ENCODE data around the gene BNIP2. TPM values are rescaled to one million over a fixed set of nuclear protein-coding genes. Genes with fewer than 3 reads are reported as not detected.
A peak's percentile ranks its signal among the peaks of the same experiment; 100 is the strongest.
"Not testable (repeated sequence)": the region's sequence is repeated elsewhere in the genome, so short reads cannot be mapped to it uniquely, and the experiment has no call there.

BNIP2 gene
- total RNA-seq, 4 donors from 2014 or later = 84.9 to 161 (median 129) TPM

GRCh38 chr15:59649603-59650002, 39.5 kb downstream of the BNIP2 start:
- Histone ChIP-seq H3K27me3 (no peaks in the 10 kb centered on the region), H3K9me3 (no peaks in the 10 kb centered on the region), H3K36me3 (peaks cover 14 to 22% of the 10 kb centered on the region in 2 donors), H3K27ac (no peak overlapping the region), H3K4me1 (no peaks in the 10 kb centered on the region), H3K4me3 (replicated peaks in 1 of 3) (no peak overlapping the region)
- no peak for DNase-seq
- TF ChIP-seq POLR2A (IDR thresholded peaks at IDR 0.05) (no peak), CTCF (IDR thresholded peaks at IDR 0.05) (no peak)
- intact Hi-C loops (cut with DNase I) = no loop called here

GRCh38 chr15:59647085-59647484, 42.0 kb downstream of the BNIP2 start:
- Histone ChIP-seq H3K4me1 (no peaks in the 10 kb centered on the region), H3K9me3 (no peaks in the 10 kb centered on the region), H3K27ac (no peak overlapping the region), H3K36me3 (peaks cover 10 to 22% of the 10 kb centered on the region in 2 donors), H3K4me3 (replicated peaks in 1 of 3) (no peak overlapping the region), H3K27me3 (no peaks in the 10 kb centered on the region)
- WGBS, 2 donors = 92 to 100% methylated on average over 1 of the region's 1 CpG
- intact Hi-C loops (cut with DNase I) = no loop called here
- TF ChIP-seq POLR2A (IDR thresholded peaks at IDR 0.05) = no peak
- no peak for TF ChIP-seq CTCF (IDR thresholded peaks at IDR 0.05)
- DNase-seq = no peak

DNA sequence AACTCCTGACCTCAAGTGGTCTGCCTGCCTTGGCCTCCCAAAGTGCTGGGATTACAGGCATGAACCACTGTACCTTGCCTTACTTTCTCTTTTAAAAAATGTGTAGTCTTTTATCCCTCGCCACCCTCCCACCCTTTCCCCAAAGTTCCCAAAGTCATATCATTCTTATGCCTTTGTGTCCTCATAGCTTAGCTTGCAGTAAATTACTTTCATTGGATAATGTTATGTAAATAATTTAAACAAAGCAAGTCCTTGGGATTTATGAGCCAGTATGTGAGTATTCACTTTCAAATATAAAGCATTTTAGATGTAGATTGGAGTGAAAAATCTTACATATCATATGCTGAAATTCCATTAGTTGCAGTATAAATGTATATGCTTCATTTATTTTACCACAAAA, 42.8 kb downstream of the BNIP2 start:
- Histone ChIP-seq H3K4me3 (replicated peaks in 1 of 3) (no peak overlapping the region), H3K27ac (no peak overlapping the region), H3K27me3 (no peaks in the 10 kb centered on the region), H3K4me1 (no peaks in the 10 kb centered on the region), H3K9me3 (no peaks in the 10 kb centered on the region), H3K36me3 (peaks cover 1 to 17% of the 10 kb centered on the region in 2 donors)
- TF ChIP-seq CTCF (IDR thresholded peaks at IDR 0.05) (no peak), POLR2A (IDR thresholded peaks at IDR 0.05) (no peak)
- intact Hi-C loops (cut with DNase I) = no loop called here
- no peak for DNase-seq
- WGBS, 2 donors = 96 to 97% methylated on average over 1 of the region's 1 CpG

DNA sequence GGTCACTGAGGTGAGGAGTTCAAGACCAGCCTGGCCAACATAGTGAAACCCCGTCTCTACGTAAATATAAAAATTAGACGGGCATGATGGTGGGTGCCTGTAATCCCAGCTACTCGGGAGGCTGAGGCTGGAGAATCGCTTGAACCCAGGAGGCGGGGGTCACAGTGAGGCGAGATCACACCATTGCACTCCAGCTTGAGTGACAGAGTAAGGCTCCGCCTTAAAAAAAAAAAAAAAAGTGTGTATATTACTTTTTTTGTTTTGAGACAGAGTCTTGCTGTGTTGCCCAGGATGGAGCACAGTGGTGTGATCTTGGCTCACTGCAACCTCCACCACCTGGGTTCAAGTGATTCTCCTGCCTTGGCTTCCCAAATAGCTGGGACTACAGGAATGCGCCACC, 43.3 kb downstream of the BNIP2 start:
- H3K4me3 ChIP-seq (replicated peaks in 1 of 3); H3K27ac ChIP-seq; H3K9me3 ChIP-seq; H3K27me3 ChIP-seq; intact Hi-C loops (cut with DNase I); DNase-seq; H3K4me1 ChIP-seq: not testable (repeated sequence)
- peaks cover 0 to 17% of the 10 kb centered on the region in 2 donors for H3K36me3 ChIP-seq
- 97 to 99% methylated on average over 9 of the region's 9 CpGs for WGBS, 2 donors

DNA sequence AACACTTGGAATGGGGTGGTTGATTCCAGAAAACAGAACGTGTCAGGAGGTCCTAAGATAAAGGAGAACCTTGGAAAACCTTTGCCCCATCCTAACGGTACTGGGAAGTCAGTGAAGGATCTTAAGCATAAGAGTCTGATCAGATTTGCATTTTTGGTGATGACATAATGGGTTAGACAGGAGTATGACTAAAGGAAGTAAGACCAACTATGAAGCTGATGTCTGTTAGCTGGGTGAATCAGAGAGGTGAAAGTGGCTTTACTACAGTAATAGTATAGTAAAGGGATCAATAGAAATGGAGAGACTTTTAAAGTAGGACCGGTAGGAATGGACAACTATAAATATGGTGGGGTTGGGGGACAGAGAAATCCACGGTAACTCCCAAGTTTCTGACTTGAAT, 44.4 kb downstream of the BNIP2 start:
- TF ChIP-seq POLR2A (IDR thresholded peaks at IDR 0.05) = no peak
- TF ChIP-seq CTCF (IDR thresholded peaks at IDR 0.05) = no peak
- no peaks in the 10 kb centered on the region for H3K4me1 ChIP-seq
- no peak overlapping the region for H3K27ac ChIP-seq
- no peak for DNase-seq
- H3K36me3 ChIP-seq = peaks cover 4 to 17% of the 10 kb centered on the region in 2 donors
- intact Hi-C loops (cut with DNase I) = no loop called here
- no peaks in the 10 kb centered on the region for H3K27me3 ChIP-seq
- H3K4me3 ChIP-seq (replicated peaks in 1 of 3) = no peak overlapping the region
- H3K9me3 ChIP-seq = no peaks in the 10 kb centered on the region
- WGBS, 2 donors = 90 to 91% methylated on average over 4 of the region's 4 CpGs

DNA sequence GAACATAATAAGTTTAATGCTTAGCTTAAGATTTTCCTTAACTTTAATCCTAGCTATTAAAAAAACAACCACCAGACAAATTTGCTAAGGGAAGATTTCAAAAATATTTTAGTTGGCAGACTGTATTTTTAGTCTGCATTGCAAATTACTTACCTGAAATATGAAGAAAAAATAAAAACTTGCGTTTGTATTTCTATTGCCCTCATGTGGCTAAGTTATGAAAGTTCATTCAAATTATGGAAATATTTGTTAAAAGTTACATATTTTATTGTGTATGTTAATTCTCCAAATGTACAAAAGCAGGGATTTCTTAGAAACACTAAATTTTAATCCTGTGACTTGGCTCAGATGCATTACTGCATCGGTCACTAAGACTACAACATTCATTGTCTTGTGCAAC, 46.8 kb downstream of the BNIP2 start:
- H3K4me3 ChIP-seq (replicated peaks in 1 of 3) = no peak overlapping the region
- peaks cover 4 to 17% of the 10 kb centered on the region in 2 donors for H3K36me3 ChIP-seq
- H3K27me3 ChIP-seq = no peaks in the 10 kb centered on the region
- no peaks in the 10 kb centered on the region for H3K9me3 ChIP-seq
- TF ChIP-seq POLR2A (IDR thresholded peaks at IDR 0.05) (no peak), CTCF (IDR thresholded peaks at IDR 0.05) (peak in 2 of 6 experiments; percentile 7 to 12)
- intact Hi-C loops (cut with DNase I) = no loop called here
- 89 to 90% methylated on average over 2 of the region's 2 CpGs for WGBS, 2 donors
- no peaks in the 10 kb centered on the region for H3K4me1 ChIP-seq
- no peak overlapping the region for H3K27ac ChIP-seq
- DNase-seq = no peak

Data from thyroid gland (tissue), 4 donors.